ENCODE measurements around the gene IRF2.

DNA sequence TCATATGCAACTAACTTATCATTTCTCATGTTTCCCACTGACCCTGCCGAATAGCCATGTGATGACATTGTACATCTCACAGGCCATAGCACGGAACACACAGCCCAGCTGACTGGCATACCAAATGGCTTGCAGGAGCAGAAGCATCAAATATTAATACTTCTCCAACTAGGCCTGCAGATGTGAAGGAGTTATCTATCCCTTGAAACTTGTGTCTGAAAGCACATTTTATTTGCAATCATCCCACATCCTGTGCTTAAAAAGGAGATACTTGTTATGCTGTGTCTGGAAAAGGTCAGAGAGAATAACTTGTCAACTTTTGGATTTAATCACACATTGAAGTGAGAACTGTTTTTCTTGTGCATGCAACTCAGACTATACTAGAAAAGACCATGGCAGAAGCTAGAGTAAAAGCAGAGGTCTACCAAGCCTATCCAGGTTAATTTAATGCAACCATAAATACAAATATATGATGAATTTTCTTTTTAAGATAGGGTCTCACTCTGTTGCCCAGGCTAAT lies 100.4 kb downstream of the IRF2 start:
- TF ChIP-seq, protein P1, sequence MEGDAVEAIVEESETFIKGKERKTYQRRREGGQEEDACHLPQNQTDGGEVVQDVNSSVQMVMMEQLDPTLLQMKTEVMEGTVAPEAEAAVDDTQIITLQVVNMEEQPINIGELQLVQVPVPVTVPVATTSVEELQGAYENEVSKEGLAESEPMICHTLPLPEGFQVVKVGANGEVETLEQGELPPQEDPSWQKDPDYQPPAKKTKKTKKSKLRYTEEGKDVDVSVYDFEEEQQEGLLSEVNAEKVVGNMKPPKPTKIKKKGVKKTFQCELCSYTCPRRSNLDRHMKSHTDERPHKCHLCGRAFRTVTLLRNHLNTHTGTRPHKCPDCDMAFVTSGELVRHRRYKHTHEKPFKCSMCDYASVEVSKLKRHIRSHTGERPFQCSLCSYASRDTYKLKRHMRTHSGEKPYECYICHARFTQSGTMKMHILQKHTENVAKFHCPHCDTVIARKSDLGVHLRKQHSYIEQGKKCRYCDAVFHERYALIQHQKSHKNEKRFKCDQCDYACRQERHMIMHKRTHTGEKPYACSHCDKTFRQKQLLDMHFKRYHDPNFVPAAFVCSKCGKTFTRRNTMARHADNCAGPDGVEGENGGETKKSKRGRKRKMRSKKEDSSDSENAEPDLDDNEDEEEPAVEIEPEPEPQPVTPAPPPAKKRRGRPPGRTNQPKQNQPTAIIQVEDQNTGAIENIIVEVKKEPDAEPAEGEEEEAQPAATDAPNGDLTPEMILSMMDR (IDR thresholded peaks at IDR 0.05), result no peak
- no peak for TF ChIP-seq EZH2 (IDR thresholded peaks at IDR 0.05)

Data from neural progenitor cell (in vitro differentiated cells).